PC-9 (cell line): Measurements from ENCODE around the gene ERI2.

Experiments used
- EZH2 ChIP-seq: fragments of 200-600 bp; sonication (generic); IDR thresholded peaks from 2 replicates; pipeline ENCODE4 v1.8.0; 2017; ENCODE audit warnings: antibody characterized with exemption, low read depth
- TF ChIP-seq, protein P1 (sequence below): fragments of 200-600 bp; sonication (generic); conservative IDR thresholded peaks from 2 replicates; pipeline ENCODE4 v1.6.1; 2017; ENCODE audit warnings: mixed run types, antibody characterized with exemption, mild to moderate bottlenecking, moderate library complexity

DNA sequence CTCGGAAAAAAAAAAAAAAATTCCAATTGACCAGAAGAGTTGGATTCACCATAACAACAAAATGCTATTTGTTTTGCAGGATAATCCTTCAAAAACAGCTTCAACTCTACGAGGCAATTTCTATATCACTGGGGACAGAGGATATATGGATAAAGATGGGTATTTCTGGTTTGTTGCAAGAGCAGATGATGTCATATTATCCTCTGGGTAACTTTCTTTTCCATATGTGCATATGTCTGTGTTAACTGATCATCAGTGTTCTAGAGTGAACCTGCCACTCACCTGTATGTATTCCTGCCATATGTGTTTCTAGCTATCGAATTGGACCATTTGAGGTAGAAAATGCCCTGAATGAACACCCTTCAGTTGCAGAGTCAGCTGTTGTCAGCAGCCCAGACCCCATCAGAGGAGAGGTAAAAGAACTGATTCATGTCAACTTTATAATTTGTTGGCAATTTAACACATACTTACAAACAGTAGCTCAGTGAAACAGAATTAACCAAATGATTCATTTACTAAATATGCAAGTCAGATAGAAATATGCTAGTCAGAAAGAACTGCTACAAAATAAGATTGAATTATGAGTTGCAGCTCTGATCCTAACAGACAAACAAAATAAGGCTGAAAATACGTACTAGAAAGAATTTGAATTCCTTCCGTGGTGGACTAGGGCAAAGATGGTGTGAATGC lies 14.2 kb downstream of the ERI2 start:
- TF ChIP-seq, protein P1, sequence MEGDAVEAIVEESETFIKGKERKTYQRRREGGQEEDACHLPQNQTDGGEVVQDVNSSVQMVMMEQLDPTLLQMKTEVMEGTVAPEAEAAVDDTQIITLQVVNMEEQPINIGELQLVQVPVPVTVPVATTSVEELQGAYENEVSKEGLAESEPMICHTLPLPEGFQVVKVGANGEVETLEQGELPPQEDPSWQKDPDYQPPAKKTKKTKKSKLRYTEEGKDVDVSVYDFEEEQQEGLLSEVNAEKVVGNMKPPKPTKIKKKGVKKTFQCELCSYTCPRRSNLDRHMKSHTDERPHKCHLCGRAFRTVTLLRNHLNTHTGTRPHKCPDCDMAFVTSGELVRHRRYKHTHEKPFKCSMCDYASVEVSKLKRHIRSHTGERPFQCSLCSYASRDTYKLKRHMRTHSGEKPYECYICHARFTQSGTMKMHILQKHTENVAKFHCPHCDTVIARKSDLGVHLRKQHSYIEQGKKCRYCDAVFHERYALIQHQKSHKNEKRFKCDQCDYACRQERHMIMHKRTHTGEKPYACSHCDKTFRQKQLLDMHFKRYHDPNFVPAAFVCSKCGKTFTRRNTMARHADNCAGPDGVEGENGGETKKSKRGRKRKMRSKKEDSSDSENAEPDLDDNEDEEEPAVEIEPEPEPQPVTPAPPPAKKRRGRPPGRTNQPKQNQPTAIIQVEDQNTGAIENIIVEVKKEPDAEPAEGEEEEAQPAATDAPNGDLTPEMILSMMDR: no peak
- no peak for TF ChIP-seq EZH2
